ENCODE results near the gene EPB41L1. TPM values are rescaled to one million over a fixed set of nuclear protein-coding genes. Genes with fewer than 3 reads are reported as not detected.

Gene EPB41L1
- total RNA-seq, 1 experiment from 2014 or later: 7.1 TPM

- Histone ChIP-seq H3K27ac (ENCODE audit: low read depth, low read length, poor library complexity, severe bottlenecking) (no peak overlapping the region), H3K4me3 (ENCODE audit: low read depth, low read length, poor library complexity, severe bottlenecking) (no peak overlapping the region), H3K9me3 (ENCODE audit: low read depth, low read length, poor library complexity, severe bottlenecking) (no peaks in the 10 kb centered on the region), H3K4me1 (ENCODE audit: insufficient read depth, low read length, poor library complexity, severe bottlenecking) (peaks cover 3% of the 10 kb centered on the region), H3K27me3 (replicated peaks; ENCODE audit: insufficient read depth, low read depth, low read length, poor library complexity) (no peaks in the 10 kb centered on the region), H3K36me3 (ENCODE audit: insufficient read depth, low read length, poor library complexity, severe bottlenecking) (peaks cover 40% of the 10 kb centered on the region)
- BruUV-seq (replicated peaks): no TSS peak
- ChIA-PET POLR2A (ENCODE audit: low non-redundant PET) (no interaction called here), CTCF (no interaction called here)
- TF ChIP-seq EZH2 (IDR thresholded peaks at IDR 0.05; ENCODE audit: borderline replicate concordance, low read depth, low read length, poor library complexity, severe bottlenecking): no peak
- TF ChIP-seq, protein P1, sequence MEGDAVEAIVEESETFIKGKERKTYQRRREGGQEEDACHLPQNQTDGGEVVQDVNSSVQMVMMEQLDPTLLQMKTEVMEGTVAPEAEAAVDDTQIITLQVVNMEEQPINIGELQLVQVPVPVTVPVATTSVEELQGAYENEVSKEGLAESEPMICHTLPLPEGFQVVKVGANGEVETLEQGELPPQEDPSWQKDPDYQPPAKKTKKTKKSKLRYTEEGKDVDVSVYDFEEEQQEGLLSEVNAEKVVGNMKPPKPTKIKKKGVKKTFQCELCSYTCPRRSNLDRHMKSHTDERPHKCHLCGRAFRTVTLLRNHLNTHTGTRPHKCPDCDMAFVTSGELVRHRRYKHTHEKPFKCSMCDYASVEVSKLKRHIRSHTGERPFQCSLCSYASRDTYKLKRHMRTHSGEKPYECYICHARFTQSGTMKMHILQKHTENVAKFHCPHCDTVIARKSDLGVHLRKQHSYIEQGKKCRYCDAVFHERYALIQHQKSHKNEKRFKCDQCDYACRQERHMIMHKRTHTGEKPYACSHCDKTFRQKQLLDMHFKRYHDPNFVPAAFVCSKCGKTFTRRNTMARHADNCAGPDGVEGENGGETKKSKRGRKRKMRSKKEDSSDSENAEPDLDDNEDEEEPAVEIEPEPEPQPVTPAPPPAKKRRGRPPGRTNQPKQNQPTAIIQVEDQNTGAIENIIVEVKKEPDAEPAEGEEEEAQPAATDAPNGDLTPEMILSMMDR (conservative IDR thresholded peaks at IDR 0.05; ENCODE audit: low read depth, low read length): no peak
- intact Hi-C loops (cut with micrococcal nuclease; ENCODE audit: unreplicated experiment): no loop called here
- DNase-seq (ENCODE audit: low spot score): peak; percentile 5
These were observed 94.3 kb downstream of the EPB41L1 start for GRCh38 chr20:36248836-36249235.

GRCh38 chr20:36249450-36249849 is 94.9 kb downstream of the EPB41L1 start:
- Histone ChIP-seq H3K36me3 (ENCODE audit: insufficient read depth, low read length, poor library complexity, severe bottlenecking) (peaks cover 38% of the 10 kb centered on the region), H3K4me1 (ENCODE audit: insufficient read depth, low read length, poor library complexity, severe bottlenecking) (peaks cover 3% of the 10 kb centered on the region), H3K4me3 (ENCODE audit: low read depth, low read length, poor library complexity, severe bottlenecking) (no peak overlapping the region), H3K27me3 (replicated peaks; ENCODE audit: insufficient read depth, low read depth, low read length, poor library complexity) (no peaks in the 10 kb centered on the region), H3K9me3 (ENCODE audit: low read depth, low read length, poor library complexity, severe bottlenecking) (no peaks in the 10 kb centered on the region), H3K27ac (ENCODE audit: low read depth, low read length, poor library complexity, severe bottlenecking) (no peak overlapping the region)
- ChIA-PET CTCF (no interaction called here), POLR2A (ENCODE audit: low non-redundant PET) (no interaction called here)
- no peak for DNase-seq (ENCODE audit: low spot score)
- intact Hi-C loops (cut with micrococcal nuclease; ENCODE audit: unreplicated experiment): no loop called here
- BruUV-seq (replicated peaks): no TSS peak
- TF ChIP-seq EZH2 (IDR thresholded peaks at IDR 0.05; ENCODE audit: borderline replicate concordance, low read depth, low read length, poor library complexity, severe bottlenecking): no peak
- TF ChIP-seq, protein P1 (conservative IDR thresholded peaks at IDR 0.05; ENCODE audit: low read depth, low read length): no peak

- TF ChIP-seq, protein P1 (conservative IDR thresholded peaks at IDR 0.05; ENCODE audit: low read depth, low read length): no peak
- no peak for TF ChIP-seq EZH2 (IDR thresholded peaks at IDR 0.05; ENCODE audit: borderline replicate concordance, low read depth, low read length, poor library complexity, severe bottlenecking)
- Histone ChIP-seq H3K27me3 (replicated peaks; ENCODE audit: insufficient read depth, low read depth, low read length, poor library complexity) (no peaks in the 10 kb centered on the region), H3K4me3 (ENCODE audit: low read depth, low read length, poor library complexity, severe bottlenecking) (no peak overlapping the region), H3K36me3 (ENCODE audit: insufficient read depth, low read length, poor library complexity, severe bottlenecking) (peaks cover 25% of the 10 kb centered on the region), H3K27ac (ENCODE audit: low read depth, low read length, poor library complexity, severe bottlenecking) (no peak overlapping the region), H3K9me3 (ENCODE audit: low read depth, low read length, poor library complexity, severe bottlenecking) (no peaks in the 10 kb centered on the region), H3K4me1 (ENCODE audit: insufficient read depth, low read length, poor library complexity, severe bottlenecking) (peaks cover 3% of the 10 kb centered on the region)
- DNase-seq (ENCODE audit: low spot score): no peak
- ChIA-PET POLR2A (ENCODE audit: low non-redundant PET) (no interaction called here), CTCF (no interaction called here)
- BruUV-seq (replicated peaks): no TSS peak
- intact Hi-C loops (cut with micrococcal nuclease; ENCODE audit: unreplicated experiment): no loop called here
These were observed 96.9 kb downstream of the EPB41L1 start for GRCh38 chr20:36251426-36251825.
